ENCODE results near the gene PLCH1.

GRCh38 chr3:155587581-155587980 lies 157.3 kb downstream of the PLCH1 start:
- TF ChIP-seq POLR2AphosphoS5 (IDR thresholded peaks at IDR 0.05; ENCODE audit: borderline replicate concordance, low read depth, low read length) (no peak), EZH2 (IDR thresholded peaks at IDR 0.05) (no peak), FOXP2 (optimal IDR thresholded peaks at IDR 0.05; ENCODE audit: control extremely low read depth, extremely low read length, insufficient read depth) (no peak)
